MCF 10A (cell line): ENCODE measurements around the gene F7. TPM values are rescaled to one million over a fixed set of nuclear protein-coding genes. Genes with fewer than 3 reads are reported as not detected.

Source experiments
- BruUV-seq: library from RNA; stranded (reverse); fragments of 400-500 nt; replicated peaks from 2 replicates; lab custom pipeline; 2021; lab: Mats Ljungman, UMichigan
- CTCF ChIA-PET: fragments of 300-600 bp; sonication (Branson Sonifier 250); formaldehyde crosslinking; extraction: SDS; loops from one replicate; lab custom pipeline; 2021; ENCODE audit warnings: antibody characterized with exemption, inconsistent platforms; lab: Yijun Ruan, JAX
- POLR2A ChIA-PET: fragments of 300-600, 350-650 bp; sonication (Branson Sonifier 250); formaldehyde crosslinking; extraction: SDS; loops from one replicate; lab custom pipeline; 2020; ENCODE audit warnings: antibody characterized with exemption, inconsistent platforms; lab: Yijun Ruan, JAX
- DNase-seq: peaks from one replicate; pipeline ENCODE4 v3.0.0-alpha.2; 2018; ENCODE audit not compliant: unreplicated experiment
- H3K27ac Mint-ChIP-seq: one replicate; pipeline ENCODE4 v1.8.0; 2022; ENCODE audit warnings: mild to moderate bottlenecking, low read depth, mixed read lengths; ENCODE audit not compliant: unreplicated experiment
- H3K27me3 Mint-ChIP-seq: one replicate; pipeline ENCODE4 v1.8.0; 2022; ENCODE audit warnings: mixed read lengths; ENCODE audit not compliant: insufficient read depth, unreplicated experiment
- H3K36me3 Mint-ChIP-seq: one replicate; pipeline ENCODE4 v1.8.0; 2022; ENCODE audit warnings: mild to moderate bottlenecking, moderate library complexity, mixed read lengths; ENCODE audit not compliant: insufficient read depth, unreplicated experiment
- H3K4me1 Mint-ChIP-seq: one replicate; pipeline ENCODE4 v1.8.0; 2022; ENCODE audit warnings: mixed read lengths; ENCODE audit not compliant: insufficient read depth, unreplicated experiment
- H3K4me3 Mint-ChIP-seq: one replicate; pipeline ENCODE4 v1.8.0; 2022; ENCODE audit warnings: mild to moderate bottlenecking, moderate library complexity, mixed read lengths; ENCODE audit not compliant: unreplicated experiment
- H3K9me3 Mint-ChIP-seq: one replicate; pipeline ENCODE4 v1.8.0; 2022; ENCODE audit warnings: mixed read lengths; ENCODE audit not compliant: unreplicated experiment
- intact Hi-C: fragments of 100-400 bp; cut with micrococcal nuclease; formaldehyde crosslinking; loops from 2 replicates; pipeline ENCODE4 v1.14.1; 2022
- total RNA-seq: library from RNA; stranded (reverse); gene quantifications from 2 replicates; pipeline ENCODE4 v1.2.3, GENCODE V29; 2022
- TF ChIP-seq, protein P1 (sequence below): fragments of 200-600 bp; IDR thresholded peaks from one replicate; pipeline ENCODE4 v1.8.0; 2022; ENCODE audit warnings: antibody characterized with exemption, mild to moderate bottlenecking; ENCODE audit not compliant: unreplicated experiment

Gene F7
- total RNA-seq, 1 experiment from 2014 or later, result not detected

DNA sequence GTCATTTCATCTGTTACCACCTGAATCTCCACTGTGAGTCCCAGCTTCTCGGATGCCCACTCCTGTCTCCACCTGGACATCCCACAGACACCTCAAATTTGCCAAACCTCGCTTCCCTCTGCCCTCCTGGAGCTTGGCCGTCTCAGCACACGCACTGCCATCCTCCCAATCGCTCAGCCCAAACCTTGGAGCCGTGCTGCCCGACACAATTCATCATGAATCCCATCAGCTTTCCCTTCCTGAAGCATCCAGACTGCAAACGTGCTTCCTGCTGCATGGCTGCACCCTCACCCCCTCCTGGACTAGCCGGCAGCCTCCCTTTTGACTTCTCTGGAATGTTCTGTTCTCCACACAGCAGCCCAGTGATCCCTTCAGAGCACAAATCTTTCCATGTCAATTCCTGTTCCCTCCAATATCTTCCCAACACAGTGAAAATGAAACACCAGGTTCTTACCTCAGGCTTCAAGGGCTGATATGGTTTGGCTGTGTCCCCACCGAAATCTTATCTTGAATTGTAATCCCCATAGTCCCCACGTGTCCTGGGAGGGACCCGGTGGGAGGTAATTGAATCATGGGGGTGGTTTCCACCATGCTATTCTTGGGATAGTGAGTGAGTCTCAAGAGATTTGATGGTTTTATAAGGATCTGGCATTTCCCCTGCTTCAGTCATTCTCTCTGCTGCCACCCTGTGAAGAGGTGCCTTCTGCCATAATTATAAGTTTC is 51.8 kb downstream of the F7 start:
- no peak for DNase-seq
- ChIA-PET CTCF (interaction anchor here (0.6 to 0.9 kb wide), 2 partner anchors 15 to 41 kb away, joined by 3 to 4 read pairs; no protein-coding TSS in a partner anchor), POLR2A (interaction anchor here (0.7 to 0.8 kb wide), 3 partner anchors 17 to 49 kb away, joined by 3 read pairs; no protein-coding TSS in a partner anchor)
- Mint-ChIP-seq H3K9me3 (peaks cover 7% of the 10 kb centered on the region), H3K4me1 (peaks cover 6% of the 10 kb centered on the region), H3K4me3 (no peak overlapping the region), H3K27me3 (peaks cover 11% of the 10 kb centered on the region), H3K36me3 (no peaks in the 10 kb centered on the region), H3K27ac (no peak overlapping the region)
- intact Hi-C loops, result loop anchor here (10.0 kb wide), 1 partner anchor 237 kb away; no protein-coding TSS in a partner anchor
- BruUV-seq, result no TSS peak
- TF ChIP-seq, protein P1, sequence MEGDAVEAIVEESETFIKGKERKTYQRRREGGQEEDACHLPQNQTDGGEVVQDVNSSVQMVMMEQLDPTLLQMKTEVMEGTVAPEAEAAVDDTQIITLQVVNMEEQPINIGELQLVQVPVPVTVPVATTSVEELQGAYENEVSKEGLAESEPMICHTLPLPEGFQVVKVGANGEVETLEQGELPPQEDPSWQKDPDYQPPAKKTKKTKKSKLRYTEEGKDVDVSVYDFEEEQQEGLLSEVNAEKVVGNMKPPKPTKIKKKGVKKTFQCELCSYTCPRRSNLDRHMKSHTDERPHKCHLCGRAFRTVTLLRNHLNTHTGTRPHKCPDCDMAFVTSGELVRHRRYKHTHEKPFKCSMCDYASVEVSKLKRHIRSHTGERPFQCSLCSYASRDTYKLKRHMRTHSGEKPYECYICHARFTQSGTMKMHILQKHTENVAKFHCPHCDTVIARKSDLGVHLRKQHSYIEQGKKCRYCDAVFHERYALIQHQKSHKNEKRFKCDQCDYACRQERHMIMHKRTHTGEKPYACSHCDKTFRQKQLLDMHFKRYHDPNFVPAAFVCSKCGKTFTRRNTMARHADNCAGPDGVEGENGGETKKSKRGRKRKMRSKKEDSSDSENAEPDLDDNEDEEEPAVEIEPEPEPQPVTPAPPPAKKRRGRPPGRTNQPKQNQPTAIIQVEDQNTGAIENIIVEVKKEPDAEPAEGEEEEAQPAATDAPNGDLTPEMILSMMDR, result no peak

GRCh38 chr13:113157929-113158747 is 52.5 kb downstream of the F7 start, which contains the start of gene PROZ:
Gene PROZ, plus strand, starts transcription at chr13:113158648. Its CDS starts 13 bp downstream, at chr13:113158661.
- no TSS peak for BruUV-seq
- intact Hi-C loops, result loop anchor here (10.0 kb wide), 1 partner anchor 237 kb away; no protein-coding TSS in a partner anchor
- POLR2A ChIA-PET, result interaction anchor here (0.7 kb wide), 1 partner anchor 31 kb away, joined by 3 read pairs; no protein-coding TSS in a partner anchor
- CTCF ChIA-PET, result interaction anchor here (0.6 kb wide), 1 partner anchor 16 kb away, joined by 3 read pairs; no protein-coding TSS in a partner anchor
- Mint-ChIP-seq H3K27me3 (peaks cover 15% of the 10 kb centered on the region), H3K4me1 (no peaks in the 10 kb centered on the region), H3K9me3 (no peaks in the 10 kb centered on the region), H3K4me3 (no peak within 1 kb of the TSS), H3K27ac (no peak within 1 kb of the TSS), H3K36me3 (no peaks in the 10 kb centered on the region)
- no peak for DNase-seq
- TF ChIP-seq, protein P1, result no peak

DNA sequence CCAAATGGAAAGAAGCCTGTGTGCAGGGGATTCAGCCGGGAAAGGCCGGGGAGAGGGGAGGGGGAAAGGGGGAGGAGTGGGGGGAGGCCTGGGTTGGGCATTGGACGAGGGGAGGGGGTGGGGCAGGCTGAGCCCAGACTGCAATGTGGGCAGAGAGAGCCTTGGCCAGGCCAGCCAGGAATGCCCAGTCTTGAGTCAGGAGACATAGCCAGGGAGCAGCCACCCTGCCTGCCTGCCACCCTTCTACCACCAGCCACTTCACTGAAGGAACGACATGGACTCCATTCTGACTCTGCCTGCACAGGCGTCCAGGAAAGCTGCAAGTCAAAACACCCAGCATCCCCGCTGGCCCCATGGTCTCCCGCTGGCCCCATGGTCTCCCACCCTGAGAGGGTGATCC is 53.4 kb downstream of the F7 start:
- POLR2A ChIA-PET, result no interaction called here
- Mint-ChIP-seq H3K9me3 (no peaks in the 10 kb centered on the region), H3K27ac (no peak overlapping the region), H3K27me3 (peaks cover 23% of the 10 kb centered on the region), H3K4me3 (no peak overlapping the region), H3K36me3 (no peaks in the 10 kb centered on the region), H3K4me1 (no peaks in the 10 kb centered on the region)
- intact Hi-C loops, result loop anchor here (10.0 kb wide), 1 partner anchor 236 kb away; no protein-coding TSS in a partner anchor
- TF ChIP-seq, protein P1, result no peak
- BruUV-seq, result no TSS peak
- CTCF ChIA-PET, result no interaction called here
- no peak for DNase-seq

DNA sequence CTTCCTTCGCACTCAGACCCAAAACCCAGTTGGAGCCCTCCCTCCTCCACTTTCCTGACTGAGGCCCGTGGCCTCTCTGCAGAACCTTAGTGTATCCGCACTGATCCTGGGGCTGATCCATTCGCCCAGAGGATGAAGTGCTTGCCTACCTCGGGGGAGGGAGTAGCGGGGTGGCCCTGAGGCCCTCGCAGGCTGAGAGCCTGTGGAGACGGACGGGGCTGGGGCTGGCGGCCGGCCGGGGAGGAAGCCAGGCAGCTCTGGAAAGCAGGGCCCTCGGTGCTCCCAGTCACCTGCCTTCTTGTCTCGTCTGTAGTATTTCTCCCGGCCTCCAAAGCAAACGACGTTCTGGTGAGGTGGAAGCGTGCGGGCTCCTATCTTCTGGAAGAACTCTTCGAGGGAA is 54.1 kb downstream of the F7 start:
- no peaks in the 10 kb centered on the region for H3K36me3 Mint-ChIP-seq
- BruUV-seq, result no TSS peak
- no peak for DNase-seq
- TF ChIP-seq, protein P1, result no peak
- POLR2A ChIA-PET, result no interaction called here
- H3K4me1 Mint-ChIP-seq, result no peaks in the 10 kb centered on the region
- no peaks in the 10 kb centered on the region for H3K9me3 Mint-ChIP-seq
- CTCF ChIA-PET, result no interaction called here
- peaks cover 23% of the 10 kb centered on the region for H3K27me3 Mint-ChIP-seq
- H3K4me3 Mint-ChIP-seq, result no peak overlapping the region
- intact Hi-C loops, result loop anchor here (10.0 kb wide), 1 partner anchor 235 kb away; no protein-coding TSS in a partner anchor
- no peak overlapping the region for H3K27ac Mint-ChIP-seq
